K562 (cell line): ENCODE data around the gene PIK3R6.

Source experiments
- LEF1 ChIP-seq: fragments of 450-650 bp; IDR thresholded peaks from 2 replicates; pipeline ENCODE4 v1.6.1; 2016; ENCODE audit warnings: mild to moderate bottlenecking
- SREBF2 ChIP-seq: sonication (generic); formaldehyde crosslinking; IDR thresholded peaks from 2 replicates; pipeline ENCODE4 v1.4.0; 2020; ENCODE audit warnings: mild to moderate bottlenecking, missing genetic modification reagents
- TF ChIP-seq, protein P1 (sequence below), 3 experiments: IDR thresholded peaks in 2 of 3; conservative IDR thresholded peaks in 1 of 3; 2 replicates each; pipeline ENCODE4 v1.5.1; 2011 to 2012; ENCODE audit warnings: low read length in 3 of 3, mild to moderate bottlenecking in 3 of 3, control low read depth in 2 of 3, improper control_type of control experiment in 1 of 3, inconsistent platforms in 1 of 3, low read depth in 1 of 3, mixed read lengths in 1 of 3, moderate library complexity in 1 of 3; ENCODE audit not compliant: insufficient read depth in 2 of 3
- TF ChIP-seq, protein P2 (sequence below): fragments of 450-650 bp; formaldehyde crosslinking; IDR thresholded peaks from 2 replicates; pipeline ENCODE4 v1.4.0; 2020; ENCODE audit warnings: mild to moderate bottlenecking, mixed read lengths

DNA sequence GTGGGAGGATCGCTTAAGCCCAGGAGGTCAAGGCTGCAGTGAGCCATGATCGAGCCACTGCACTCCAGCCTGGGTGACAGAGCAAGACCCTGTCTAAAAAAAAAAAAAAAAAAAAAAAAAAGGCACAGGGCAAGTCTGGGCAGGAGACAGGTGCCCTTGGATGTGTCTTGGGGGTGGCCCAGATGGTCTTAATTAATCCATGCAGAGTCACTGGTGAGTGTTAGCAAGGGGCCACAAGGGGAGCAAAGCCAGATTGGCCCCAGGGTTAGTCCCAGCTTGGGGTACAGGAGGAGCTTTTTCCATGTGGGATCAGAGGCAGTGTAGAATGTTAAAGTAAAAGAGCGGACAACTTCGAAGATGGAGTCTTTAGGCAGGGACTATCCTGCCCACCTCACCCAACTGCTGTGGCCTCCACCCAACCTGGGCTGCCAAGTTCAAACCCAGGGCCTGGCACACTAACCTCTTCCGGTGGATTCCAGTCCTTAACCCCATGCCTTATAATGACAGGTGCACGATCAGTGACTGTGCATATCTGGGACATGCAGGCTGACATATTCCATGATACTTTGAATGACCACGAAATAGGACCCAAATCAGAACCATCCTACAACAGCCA, 36.1 kb downstream of the PIK3R6 start:
- TF ChIP-seq, protein P1, sequence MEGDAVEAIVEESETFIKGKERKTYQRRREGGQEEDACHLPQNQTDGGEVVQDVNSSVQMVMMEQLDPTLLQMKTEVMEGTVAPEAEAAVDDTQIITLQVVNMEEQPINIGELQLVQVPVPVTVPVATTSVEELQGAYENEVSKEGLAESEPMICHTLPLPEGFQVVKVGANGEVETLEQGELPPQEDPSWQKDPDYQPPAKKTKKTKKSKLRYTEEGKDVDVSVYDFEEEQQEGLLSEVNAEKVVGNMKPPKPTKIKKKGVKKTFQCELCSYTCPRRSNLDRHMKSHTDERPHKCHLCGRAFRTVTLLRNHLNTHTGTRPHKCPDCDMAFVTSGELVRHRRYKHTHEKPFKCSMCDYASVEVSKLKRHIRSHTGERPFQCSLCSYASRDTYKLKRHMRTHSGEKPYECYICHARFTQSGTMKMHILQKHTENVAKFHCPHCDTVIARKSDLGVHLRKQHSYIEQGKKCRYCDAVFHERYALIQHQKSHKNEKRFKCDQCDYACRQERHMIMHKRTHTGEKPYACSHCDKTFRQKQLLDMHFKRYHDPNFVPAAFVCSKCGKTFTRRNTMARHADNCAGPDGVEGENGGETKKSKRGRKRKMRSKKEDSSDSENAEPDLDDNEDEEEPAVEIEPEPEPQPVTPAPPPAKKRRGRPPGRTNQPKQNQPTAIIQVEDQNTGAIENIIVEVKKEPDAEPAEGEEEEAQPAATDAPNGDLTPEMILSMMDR (IDR thresholded peaks at IDR 0.05 in 2 of 3, conservative IDR thresholded peaks at IDR 0.05 in 1 of 3; ENCODE audit: insufficient read depth in 2 of 3, low read depth in 1 of 3, low read length in 3 of 3): no peak
- TF ChIP-seq, protein P2, sequence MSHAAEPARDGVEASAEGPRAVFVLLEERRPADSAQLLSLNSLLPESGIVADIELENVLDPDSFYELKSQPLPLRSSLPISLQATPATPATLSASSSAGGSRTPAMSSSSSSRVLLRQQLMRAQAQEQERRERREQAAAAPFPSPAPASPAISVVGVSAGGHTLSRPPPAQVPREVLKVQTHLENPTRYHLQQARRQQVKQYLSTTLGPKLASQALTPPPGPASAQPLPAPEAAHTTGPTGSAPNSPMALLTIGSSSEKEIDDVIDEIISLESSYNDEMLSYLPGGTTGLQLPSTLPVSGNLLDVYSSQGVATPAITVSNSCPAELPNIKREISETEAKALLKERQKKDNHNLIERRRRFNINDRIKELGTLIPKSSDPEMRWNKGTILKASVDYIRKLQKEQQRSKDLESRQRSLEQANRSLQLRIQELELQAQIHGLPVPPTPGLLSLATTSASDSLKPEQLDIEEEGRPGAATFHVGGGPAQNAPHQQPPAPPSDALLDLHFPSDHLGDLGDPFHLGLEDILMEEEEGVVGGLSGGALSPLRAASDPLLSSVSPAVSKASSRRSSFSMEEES (CRISPR knock-in tag): no peak
- TF ChIP-seq LEF1: no peak
- TF ChIP-seq SREBF2: no peak
